ES-I3 (cell line): ENCODE data around the gene HES5.

Source experiments
- H3K36me3 ChIP-seq: 2 replicates; pipeline ENCODE4 v1.6.1; 2013; ENCODE audit warnings: mild to moderate bottlenecking, low read length, control low read depth, moderate library complexity; ENCODE audit not compliant: insufficient read depth
- H3K4me1 ChIP-seq: 2 replicates; pipeline ENCODE4 v1.6.1; 2013; ENCODE audit warnings: mild to moderate bottlenecking, control low read depth, low read length; ENCODE audit not compliant: insufficient read depth
- H3K9ac ChIP-seq: 2 replicates; pipeline ENCODE4 v1.6.1; 2013; ENCODE audit warnings: low read depth, mild to moderate bottlenecking, low read length, moderate library complexity
- H3K9me3 ChIP-seq: 2 replicates; pipeline ENCODE4 v1.6.1; 2013; ENCODE audit warnings: mild to moderate bottlenecking, low read length, moderate library complexity; ENCODE audit not compliant: control insufficient read depth, insufficient read depth

Gene HES5

DNA sequence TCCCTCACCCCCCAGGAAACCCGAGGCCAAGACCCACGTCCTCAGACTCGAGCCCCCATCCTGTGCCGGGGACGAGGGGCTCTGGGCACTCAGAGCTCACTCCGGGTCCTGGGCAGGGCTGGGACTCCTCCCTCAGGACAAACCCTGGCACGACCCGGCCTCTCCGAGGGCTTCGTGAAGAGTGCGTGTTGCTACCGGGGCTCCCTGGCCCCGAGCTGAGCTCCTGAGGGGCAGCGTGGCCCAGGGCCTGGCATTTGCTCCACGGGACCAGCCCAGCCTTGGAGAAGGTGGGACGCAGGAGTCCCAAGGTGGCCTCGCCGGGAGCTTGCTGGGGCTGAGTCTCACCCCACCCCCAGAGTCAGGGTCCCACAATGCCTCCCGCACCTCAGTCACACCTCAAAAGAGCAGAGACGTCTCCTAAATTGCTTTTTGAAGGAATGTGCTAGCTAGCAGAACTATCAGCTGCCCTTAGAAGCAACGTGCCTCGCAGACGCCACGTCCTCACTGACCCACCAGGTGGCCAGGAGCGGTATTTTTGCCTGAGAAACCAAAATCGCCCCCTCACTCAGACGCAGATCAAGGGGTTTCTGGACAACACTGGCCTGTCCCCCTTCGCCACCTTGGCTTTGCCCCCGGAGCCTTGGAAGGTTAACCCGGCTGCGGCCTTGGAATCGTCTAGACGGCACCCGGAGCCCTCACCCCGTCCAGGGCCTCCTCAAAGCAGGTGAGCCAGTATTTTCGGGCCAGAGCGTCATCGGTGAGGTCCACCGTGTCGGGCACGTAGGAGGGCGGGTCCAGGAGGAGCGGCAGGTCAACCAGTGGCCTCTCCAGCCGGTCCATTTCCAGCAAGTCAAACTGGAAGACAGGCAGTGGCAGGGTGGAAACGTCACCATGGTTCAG, 14.9 kb downstream of the HES5 start:
- H3K9me3 ChIP-seq: no peaks in the 10 kb centered on the region
- no peak overlapping the region for H3K9ac ChIP-seq
- no peaks in the 10 kb centered on the region for H3K4me1 ChIP-seq
- H3K36me3 ChIP-seq: peaks cover 3% of the 10 kb centered on the region; the same call in 1 of the 2 replicates

GRCh38 chr1:2513939-2514652, 16.0 kb downstream of the HES5 start:
- Histone ChIP-seq H3K4me1 (no peaks in the 10 kb centered on the region), H3K36me3 (peaks cover 3% of the 10 kb centered on the region; the same call in 1 of the 2 replicates), H3K9me3 (no peaks in the 10 kb centered on the region), H3K9ac (no peak overlapping the region)

GRCh38 chr1:2512862-2513421, 17.1 kb downstream of the HES5 start:
- Histone ChIP-seq H3K9ac (no peak overlapping the region), H3K4me1 (no peaks in the 10 kb centered on the region), H3K36me3 (peaks cover 3% of the 10 kb centered on the region; the same call in 1 of the 2 replicates), H3K9me3 (no peaks in the 10 kb centered on the region)

DNA sequence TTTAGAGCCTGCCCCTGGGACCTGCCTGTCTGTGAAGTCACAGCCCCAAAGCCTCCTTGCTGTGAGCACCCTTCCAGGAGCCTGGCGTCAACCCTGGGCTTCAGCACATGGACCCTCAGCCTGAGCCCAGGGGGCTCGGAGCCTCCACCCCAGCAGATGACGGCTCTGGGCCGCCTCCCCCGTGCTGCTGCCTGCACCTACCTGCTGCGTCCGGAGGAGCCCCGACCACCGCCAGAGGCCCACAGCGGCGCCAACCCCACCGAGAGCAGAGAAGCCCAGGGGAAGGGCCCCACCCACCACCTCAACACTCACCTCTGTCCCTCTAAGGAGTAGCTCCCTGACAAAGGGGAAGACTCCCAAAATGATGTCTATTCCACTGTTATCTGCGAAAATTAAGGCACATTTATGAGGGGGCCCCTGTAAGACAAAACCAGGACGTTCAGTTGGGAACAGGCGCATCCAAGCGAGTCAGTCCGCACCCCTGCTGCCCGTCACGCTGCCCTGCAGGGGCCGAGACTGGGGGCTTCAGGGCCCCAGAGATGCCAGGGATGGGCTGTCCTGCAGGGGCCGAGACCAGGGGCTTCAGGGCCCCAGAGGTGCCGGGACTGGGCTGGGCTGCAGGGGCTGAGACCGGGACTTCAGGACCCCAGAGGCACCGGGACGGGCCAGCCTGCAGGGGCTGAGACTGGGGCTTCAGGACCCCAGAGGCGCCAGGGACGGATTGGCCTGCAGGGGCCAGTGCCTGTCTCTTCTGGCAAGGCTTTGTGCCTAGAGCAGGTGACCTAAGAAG, 19.5 kb downstream of the HES5 start:
- no peak overlapping the region for H3K9ac ChIP-seq
- peaks cover 3% of the 10 kb centered on the region; the same call in 1 of the 2 replicates for H3K36me3 ChIP-seq
- H3K4me1 ChIP-seq: no peaks in the 10 kb centered on the region; the same call in 1 of the 2 replicates
- no peaks in the 10 kb centered on the region for H3K9me3 ChIP-seq

GRCh38 chr1:2509589-2509988, 20.5 kb downstream of the HES5 start:
- H3K4me1 ChIP-seq: no peaks in the 10 kb centered on the region; the same call in 1 of the 2 replicates
- no peaks in the 10 kb centered on the region for H3K9me3 ChIP-seq
- H3K9ac ChIP-seq: no peak overlapping the region
- H3K36me3 ChIP-seq: peaks cover 3% of the 10 kb centered on the region; the same call in 1 of the 2 replicates

GRCh38 chr1:2508751-2509150, 21.3 kb downstream of the HES5 start:
- Histone ChIP-seq H3K36me3 (0 out of 2 replicates have a peak, but pooled peaks cover 3% of the 10 kb centered on the region), H3K9ac (no peak overlapping the region), H3K4me1 (no peaks in the 10 kb centered on the region; the same call in 1 of the 2 replicates), H3K9me3 (no peaks in the 10 kb centered on the region)

GRCh38 chr1:2508180-2508579, 21.9 kb downstream of the HES5 start:
- Histone ChIP-seq H3K4me1 (no peaks in the 10 kb centered on the region; the same call in 1 of the 2 replicates), H3K36me3 (0 out of 2 replicates have a peak, but pooled peaks cover 3% of the 10 kb centered on the region), H3K9me3 (no peaks in the 10 kb centered on the region), H3K9ac (no peak overlapping the region)

- 0 out of 2 replicates have a peak, but pooled peaks cover 3% of the 10 kb centered on the region for H3K36me3 ChIP-seq
- H3K4me1 ChIP-seq: no peaks in the 10 kb centered on the region; the same call in 1 of the 2 replicates
- no peaks in the 10 kb centered on the region for H3K9me3 ChIP-seq
- H3K9ac ChIP-seq: no peak overlapping the region
Measured at GRCh38 chr1:2507744-2508155, 22.3 kb downstream of the HES5 start.

- Histone ChIP-seq H3K36me3 (0 out of 2 replicates have a peak, but pooled peaks cover 3% of the 10 kb centered on the region), H3K9me3 (no peaks in the 10 kb centered on the region)
Measured at GRCh38 chr1:2506901-2507565, 23.0 kb downstream of the HES5 start.

GRCh38 chr1:2506007-2506860, 23.8 kb downstream of the HES5 start:
- H3K9ac ChIP-seq: no peak overlapping the region
- 0 out of 2 replicates have a peak, but pooled peaks cover 3% of the 10 kb centered on the region for H3K36me3 ChIP-seq
- H3K4me1 ChIP-seq: no peaks in the 10 kb centered on the region; the same call in 1 of the 2 replicates

More at GRCh38 chr1:2506901-2507565, 23.0 kb downstream of the HES5 start:
- no peaks in the 10 kb centered on the region; the same call in 1 of the 2 replicates for H3K4me1 ChIP-seq
- no peak overlapping the region for H3K9ac ChIP-seq

GRCh38 chr1:2505461-2505994, 24.5 kb downstream of the HES5 start:
- Histone ChIP-seq H3K9me3 (no peaks in the 10 kb centered on the region), H3K4me1 (no peaks in the 10 kb centered on the region; the same call in 1 of the 2 replicates)

More at GRCh38 chr1:2506007-2506860, 23.8 kb downstream of the HES5 start:
- no peaks in the 10 kb centered on the region for H3K9me3 ChIP-seq

GRCh38 chr1:2504949-2505272, 25.2 kb downstream of the HES5 start:
- no peaks in the 10 kb centered on the region for H3K36me3 ChIP-seq
- no peak overlapping the region for H3K9ac ChIP-seq
- no peaks in the 10 kb centered on the region; the same call in 1 of the 2 replicates for H3K4me1 ChIP-seq
- H3K9me3 ChIP-seq: no peaks in the 10 kb centered on the region

More at GRCh38 chr1:2505461-2505994, 24.5 kb downstream of the HES5 start:
- Histone ChIP-seq H3K36me3 (0 out of 2 replicates have a peak, but pooled peaks cover 2% of the 10 kb centered on the region), H3K9ac (no peak overlapping the region)
